ENCODE measurements around the gene INTS7.
A peak's percentile ranks its signal among the peaks of the same experiment; 100 is the strongest.
"Not testable (repeated sequence)": the region's sequence is repeated elsewhere in the genome, so short reads cannot be mapped to it uniquely, and the experiment has no call there.

Gene INTS7

GRCh38 chr1:211986628-211987254 lies 48.6 kb downstream of the INTS7 start:
- no peak for DNase-seq (ENCODE audit: low read depth in 1 of 2, low spot score in 1 of 2)

- DNase-seq (ENCODE audit: low read depth in 1 of 2, low spot score in 1 of 2), result no peak
These were observed 49.6 kb downstream of the INTS7 start for GRCh38 chr1:211985556-211986264.

DNA sequence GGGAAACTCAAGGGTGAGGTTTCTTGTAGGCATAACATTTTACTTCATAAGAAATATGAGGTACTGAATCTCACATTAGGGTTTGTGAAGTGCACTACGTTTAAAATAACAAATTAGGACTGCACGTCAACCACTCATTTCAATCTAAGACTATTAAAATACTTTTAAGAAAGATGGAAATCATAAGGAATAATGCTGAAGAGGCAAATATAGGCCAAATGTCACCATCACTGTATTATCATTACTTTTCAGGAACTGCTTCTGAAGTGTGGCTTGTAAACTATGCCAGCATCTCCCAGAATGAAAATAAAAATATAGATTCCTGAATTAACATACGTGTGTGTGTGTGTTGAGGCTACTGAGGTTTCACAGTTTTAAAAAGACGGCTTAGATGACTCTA lies 56.8 kb downstream of the INTS7 start:
- no peak for DNase-seq (ENCODE audit: low read depth in 1 of 2, low spot score in 1 of 2)

- DNase-seq (ENCODE audit: low read depth in 1 of 2, low spot score in 1 of 2), result no peak
These were observed 60.0 kb downstream of the INTS7 start for GRCh38 chr1:211975152-211975941.

GRCh38 chr1:211973541-211973940 lies 61.8 kb downstream of the INTS7 start:
- no peak for DNase-seq (ENCODE audit: low read depth in 1 of 2, low spot score in 1 of 2)

GRCh38 chr1:211968200-211968834 lies 67.0 kb downstream of the INTS7 start:
- no peak for DNase-seq (ENCODE audit: low read depth in 1 of 2, low spot score in 1 of 2)

GRCh38 chr1:211967704-211968103 lies 67.7 kb downstream of the INTS7 start:
- DNase-seq (ENCODE audit: low read depth in 1 of 2, low spot score in 1 of 2), result no peak

DNA sequence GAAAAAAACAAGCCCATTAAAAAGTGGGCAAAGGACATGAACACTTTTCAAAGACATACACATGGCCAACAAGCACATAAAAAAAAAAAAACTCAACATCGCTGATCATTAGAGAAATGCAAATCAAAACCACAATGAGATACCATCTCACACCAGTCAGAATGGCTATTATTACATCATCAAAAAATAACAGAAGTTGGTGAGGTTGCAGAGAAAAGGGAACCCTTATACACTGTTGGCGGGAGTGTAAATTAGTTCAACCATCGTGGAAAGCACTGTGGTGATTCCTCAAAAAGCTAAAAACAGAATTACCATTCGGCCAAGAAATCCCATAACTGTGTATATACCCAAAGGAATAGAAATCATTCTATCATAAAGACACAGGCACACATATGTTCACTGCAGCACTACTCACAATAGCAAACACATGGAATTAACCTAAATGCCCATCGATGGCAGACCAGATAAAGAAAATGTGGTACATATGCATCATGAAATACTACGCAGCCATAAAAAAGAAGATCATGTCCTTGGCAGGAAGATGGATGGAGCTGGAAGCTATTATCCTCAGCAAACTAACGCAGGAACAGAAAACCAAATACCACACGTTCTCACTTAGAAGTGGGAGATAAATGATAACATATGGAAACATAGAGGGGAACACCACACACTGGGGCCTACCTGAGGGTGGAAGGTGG lies 70.1 kb downstream of the INTS7 start:
- DNase-seq (ENCODE audit: low read depth in 1 of 2, low spot score in 1 of 2), result no peak

DNA sequence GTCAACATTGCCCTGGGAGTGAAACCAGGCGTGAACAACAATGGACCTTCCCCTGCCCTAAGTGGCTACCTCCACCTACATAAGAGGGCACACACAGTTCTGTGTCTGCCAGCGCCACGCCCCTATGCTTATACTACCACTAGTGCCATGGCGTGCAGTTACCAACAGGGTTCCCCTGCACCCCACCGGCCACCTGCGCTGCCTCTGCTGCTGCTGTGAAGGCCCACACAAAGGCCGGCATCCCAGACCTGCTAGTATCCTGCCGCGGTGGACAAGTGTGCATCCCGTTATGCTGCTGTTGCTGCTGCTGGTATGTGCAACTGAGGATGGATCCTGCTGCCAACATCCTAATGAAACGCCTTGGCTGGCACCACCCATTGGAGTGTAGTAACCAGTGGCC lies 75.7 kb downstream of the INTS7 start:
- no peak for DNase-seq (ENCODE audit: low read depth in 1 of 2, low spot score in 1 of 2)

- DNase-seq (ENCODE audit: low read depth in 1 of 2, low spot score in 1 of 2), result no peak
These were observed 76.1 kb downstream of the INTS7 start for GRCh38 chr1:211959221-211959620.

GRCh38 chr1:211954028-211954427 lies 81.3 kb downstream of the INTS7 start:
- not testable (repeated sequence) for DNase-seq (ENCODE audit: low read depth in 1 of 2, low spot score in 1 of 2)

DNA sequence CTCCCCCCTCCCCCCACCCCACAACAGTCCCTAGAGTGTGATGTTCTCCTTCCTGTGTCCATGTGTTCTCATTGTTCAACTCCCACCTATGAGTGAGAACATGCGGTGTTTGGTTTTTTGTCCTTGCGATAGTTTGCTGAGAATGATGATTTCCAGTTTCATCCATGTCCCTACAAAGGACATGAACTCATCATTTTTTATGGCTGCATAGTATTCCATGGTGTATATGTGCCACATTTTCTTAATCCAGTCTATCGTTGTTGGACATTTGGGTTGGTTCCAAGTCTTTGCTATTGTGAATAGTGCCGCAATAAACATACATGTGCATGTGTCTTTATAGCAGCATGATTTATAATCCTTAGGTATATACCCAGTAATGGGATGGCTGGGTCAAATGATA lies 81.8 kb downstream of the INTS7 start:
- not testable (repeated sequence) for DNase-seq (ENCODE audit: low read depth in 1 of 2, low spot score in 1 of 2)

DNA sequence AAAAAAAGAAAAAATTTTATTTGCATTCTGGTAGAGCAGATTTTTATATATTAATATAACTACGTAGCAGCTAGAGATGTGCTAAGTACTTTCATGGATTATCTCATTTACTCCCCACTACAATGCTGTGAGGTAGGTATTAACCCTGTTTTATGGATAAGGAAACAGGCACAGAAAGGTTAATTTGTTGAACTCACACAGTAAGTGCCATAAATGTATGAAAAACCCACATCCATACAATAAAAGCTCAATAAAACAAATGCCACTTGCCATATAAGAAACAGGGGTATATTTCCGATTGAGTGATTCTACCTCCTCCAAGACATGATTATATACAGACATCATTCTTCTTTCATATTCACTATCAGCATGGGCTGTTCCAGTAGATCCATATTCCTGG lies 83.1 kb downstream of the INTS7 start:
- DNase-seq (ENCODE audit: low read depth in 1 of 2, low spot score in 1 of 2), result no peak

GRCh38 chr1:211951856-211952255 lies 83.5 kb downstream of the INTS7 start:
- no peak for DNase-seq (ENCODE audit: low read depth in 1 of 2, low spot score in 1 of 2)

GRCh38 chr1:211948377-211948776 lies 87.0 kb downstream of the INTS7 start:
- no peak for DNase-seq (ENCODE audit: low read depth in 1 of 2, low spot score in 1 of 2)

DNA sequence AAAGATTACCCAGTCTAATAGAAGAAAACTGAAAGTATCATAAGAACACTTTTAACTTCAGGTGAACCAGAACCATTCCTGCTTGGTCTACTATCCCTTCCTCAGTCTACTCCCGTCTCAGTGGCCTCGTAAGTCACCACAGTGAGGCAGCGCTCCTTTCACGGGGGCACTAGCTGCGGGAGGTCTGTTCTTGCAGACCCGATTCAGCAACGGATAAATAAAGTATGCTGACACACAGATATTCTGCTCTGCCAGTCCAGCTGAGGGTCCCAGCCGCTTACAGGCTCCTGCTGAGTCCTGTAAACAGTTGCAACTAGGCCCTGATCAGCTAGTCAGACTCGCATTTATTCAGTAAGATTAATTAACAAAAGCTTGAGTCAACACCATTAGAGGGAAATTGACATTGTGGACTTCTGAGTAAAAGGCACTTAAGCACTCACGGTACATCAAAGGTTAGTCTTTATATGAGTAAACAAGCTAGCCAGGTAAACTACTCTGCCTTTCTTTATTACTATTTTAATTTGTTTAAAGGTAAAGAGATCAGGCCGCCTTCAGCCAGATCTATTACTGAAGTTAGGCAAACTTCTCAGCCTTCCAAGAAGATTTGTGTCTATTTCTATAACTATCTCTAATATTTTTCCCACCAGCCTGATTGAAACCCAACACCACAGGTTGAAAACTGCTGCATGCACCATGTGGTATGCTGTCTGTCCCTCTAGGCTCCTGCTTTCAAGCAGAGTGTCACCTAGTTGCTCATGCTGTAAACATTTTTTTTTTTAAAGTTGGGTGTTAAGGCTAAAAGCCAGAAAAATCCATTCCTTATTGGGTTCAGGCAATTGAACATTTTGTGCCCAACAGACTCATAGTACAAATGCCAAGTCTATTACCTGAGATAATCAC lies 87.7 kb downstream of the INTS7 start:
- DNase-seq (ENCODE audit: low read depth in 1 of 2, low spot score in 1 of 2), result no peak

DNA sequence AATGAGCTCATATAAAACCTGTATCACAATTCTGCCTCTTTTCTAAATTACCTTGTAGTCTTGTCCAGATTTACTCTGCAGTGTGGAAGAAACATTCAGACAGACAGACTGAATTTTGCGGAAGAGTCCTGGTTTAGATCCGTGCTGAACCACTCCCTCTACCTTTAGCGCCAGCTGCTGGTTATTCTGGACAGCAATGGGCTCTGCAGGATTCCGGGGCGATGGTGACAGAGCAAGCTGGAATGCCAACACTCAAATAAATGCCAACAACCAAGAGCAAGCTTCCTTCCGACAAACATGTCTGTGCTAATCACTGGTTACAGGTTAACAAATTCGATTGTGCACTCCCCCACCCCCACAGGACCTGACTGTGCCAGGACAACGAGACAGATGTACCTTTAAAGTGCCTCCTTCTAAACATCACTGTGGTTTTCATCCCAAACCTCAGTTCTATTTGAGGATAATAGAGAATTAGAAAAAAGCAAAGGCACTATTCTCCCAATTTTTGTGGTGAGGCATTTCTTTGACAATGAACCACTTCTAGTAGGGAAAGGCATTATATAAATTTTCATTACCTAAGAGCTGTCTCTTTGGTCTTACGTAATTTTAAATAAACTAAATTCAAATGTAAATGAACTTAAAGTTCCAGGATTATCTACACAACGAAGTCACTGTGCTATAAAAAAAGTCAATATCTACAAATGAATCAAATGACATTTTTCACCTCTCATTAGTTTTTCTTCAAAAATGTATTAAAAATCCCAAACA lies 90.4 kb downstream of the INTS7 start:
- no peak for DNase-seq (ENCODE audit: low read depth in 1 of 2, low spot score in 1 of 2)

GRCh38 chr1:211942583-211942982 lies 92.8 kb downstream of the INTS7 start:
- DNase-seq (ENCODE audit: low read depth in 1 of 2, low spot score in 1 of 2), result no peak

- DNase-seq (ENCODE audit: low read depth in 1 of 2, low spot score in 1 of 2), result peak in 1 of 2 donors; percentile 70
These were observed 95.4 kb downstream of the INTS7 start for GRCh38 chr1:211939876-211940468.
